AG04450 (cell line): ENCODE data around the gene CACNG3. TPM values are rescaled to one million over a fixed set of nuclear protein-coding genes. Genes with fewer than 3 reads are reported as not detected.

ENCODE experiments used
- CTCF ChIA-PET: fragments of 300-600, 350-600 bp; formaldehyde crosslinking; extraction: SDS; loops from one replicate; lab custom pipeline; 2022; ENCODE audit warnings: antibody characterized with exemption, inconsistent platforms; lab: Charles Lee
- POLR2A ChIA-PET: fragments of 350-600 bp; formaldehyde crosslinking; extraction: SDS; loops from one replicate; lab custom pipeline; 2021; ENCODE audit warnings: antibody characterized with exemption, inconsistent platforms; lab: Yijun Ruan, JAX
- DNase-seq: peaks from one replicate; pipeline ENCODE4 v3.0.0-alpha.2; 2011; ENCODE audit warnings: low read depth, low spot score
- H3K27ac ChIP-seq: one replicate; pipeline ENCODE4 v1.5.1; 2012; ENCODE audit warnings: low read depth, low read length, control low read depth
- H3K27me3 ChIP-seq: one replicate; pipeline ENCODE4 v1.6.0; 2012; ENCODE audit warnings: low read length; ENCODE audit not compliant: control insufficient read depth, insufficient read depth
- H3K4me3 ChIP-seq: 2 replicates; pipeline ENCODE4 v1.5.1; 2011; ENCODE audit warnings: mild to moderate bottlenecking, low read depth, low read length, control low read depth
- H3K9me3 ChIP-seq: 2 replicates; pipeline ENCODE4 v1.5.1; 2012; ENCODE audit warnings: low read length; ENCODE audit not compliant: control insufficient read depth, insufficient read depth
- CTCF ChIP-seq: IDR thresholded peaks from 2 replicates; pipeline ENCODE4 v1.5.1; 2011; ENCODE audit warnings: low read depth, low read length, control low read depth, inconsistent platforms
- polyA minus RNA-seq: library from RNA; depleted of rRNA, polyadenylated mRNA; stranded (reverse); fragments of >200 nt; gene quantifications from 2 replicates; pipeline ENCODE4 v1.2.3, GENCODE V29; 2011; rRNA and poly(A)+ RNA removed
- polyA plus RNA-seq: library from polyadenylated mRNA; depleted of rRNA; stranded (reverse); fragments of >200 nt; gene quantifications from 2 replicates; pipeline ENCODE4 v1.2.3, GENCODE V29; 2011; rRNA removed

CACNG3 gene
- polyA plus RNA-seq (not detected in 2 replicates), polyA minus RNA-seq (not detected in 2 replicates)

- POLR2A ChIA-PET = interaction anchor here (0.7 kb wide), 1 partner anchor 142 kb away, joined by 3 read pairs; no protein-coding TSS in a partner anchor
- TF ChIP-seq CTCF = no peak
- H3K9me3 ChIP-seq = peaks cover 9% of the 10 kb centered on the region; the same call in 1 of the 2 replicates
- H3K4me3 ChIP-seq = no peak within 1 kb of the TSS
- H3K27me3 ChIP-seq = no peaks in the 10 kb centered on the region
- no peak for DNase-seq
- no peak within 1 kb of the TSS for H3K27ac ChIP-seq
- CTCF ChIA-PET = no interaction called here
Observed at GRCh38 chr16:24255456-24256371, at the start of gene CACNG3. TSS of gene CACNG3 (plus strand) at chr16:24256335. CDS start at chr16:24256755, 420 bp downstream.

GRCh38 chr16:24206926-24207325 is 49.2 kb upstream of the CACNG3 start:
- DNase-seq = no peak
- no peaks in the 10 kb centered on the region; the same call in 1 of the 2 replicates for H3K9me3 ChIP-seq
- no peak for TF ChIP-seq CTCF
- CTCF ChIA-PET = no interaction called here
- H3K27me3 ChIP-seq = no peaks in the 10 kb centered on the region
- POLR2A ChIA-PET = no interaction called here
- no peak overlapping the region for H3K27ac ChIP-seq
- H3K4me3 ChIP-seq = no peak overlapping the region

DNA sequence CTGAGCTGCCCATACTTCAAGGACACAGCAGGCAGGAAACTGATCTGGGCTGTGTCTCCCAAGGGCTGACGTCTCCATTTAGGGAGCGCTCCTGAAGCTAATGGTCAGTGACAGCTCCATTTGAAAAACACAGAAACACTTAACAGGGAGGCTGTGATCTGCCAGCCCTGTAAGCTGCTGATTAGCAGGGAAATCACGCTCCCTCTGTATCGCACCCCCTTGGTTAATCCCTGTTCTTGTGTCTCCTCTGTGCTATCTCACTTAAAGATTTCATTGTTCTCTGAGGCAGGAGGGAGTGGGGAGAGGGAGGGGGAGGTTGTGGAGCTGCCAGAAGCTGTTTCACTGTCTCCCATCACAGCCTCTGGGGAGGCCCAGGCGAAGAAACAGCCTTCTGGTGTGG is 47.4 kb upstream of the CACNG3 start:
- Histone ChIP-seq H3K27ac (no peak overlapping the region), H3K27me3 (no peaks in the 10 kb centered on the region), H3K4me3 (no peak overlapping the region), H3K9me3 (no peaks in the 10 kb centered on the region; the same call in 1 of the 2 replicates)
- ChIA-PET POLR2A (no interaction called here), CTCF (interaction anchor here (1.9 kb wide), 1 partner anchor 44 kb away, joined by 5 read pairs; no protein-coding TSS in a partner anchor)
- no peak for TF ChIP-seq CTCF
- DNase-seq = no peak

- H3K27ac ChIP-seq = no peak overlapping the region
- TF ChIP-seq CTCF = no peak
- H3K27me3 ChIP-seq = no peaks in the 10 kb centered on the region
- CTCF ChIA-PET = no interaction called here
- no peak overlapping the region for H3K4me3 ChIP-seq
- no peak for DNase-seq
- H3K9me3 ChIP-seq = no peaks in the 10 kb centered on the region
- POLR2A ChIA-PET = no interaction called here
Observed at GRCh38 chr16:24214992-24215391, 41.1 kb upstream of the CACNG3 start.

- H3K27ac ChIP-seq = no peak overlapping the region
- H3K9me3 ChIP-seq = no peaks in the 10 kb centered on the region
- CTCF ChIA-PET = no interaction called here
- no peaks in the 10 kb centered on the region for H3K27me3 ChIP-seq
- no peak for TF ChIP-seq CTCF
- POLR2A ChIA-PET = no interaction called here
- no peak overlapping the region for H3K4me3 ChIP-seq
- DNase-seq = no peak
Observed at GRCh38 chr16:24216961-24217360, 39.2 kb upstream of the CACNG3 start.
